Glutamatergic neuron (in vitro differentiated cells): ENCODE results near the gene GFOD1. TPM values are rescaled to one million over a fixed set of nuclear protein-coding genes. Genes with fewer than 3 reads are reported as not detected.

ENCODE experiments used
- DNase-seq: peaks from one replicate; pipeline ENCODE4 v3.0.0; 2022
- H3K27ac Mint-ChIP-seq: one replicate; pipeline ENCODE4 v1.8.0; 2020; ENCODE audit warnings: mild to moderate bottlenecking, mixed read lengths, inconsistent platforms; ENCODE audit not compliant: unreplicated experiment
- H3K27me3 Mint-ChIP-seq: one replicate; pipeline ENCODE4 v1.8.0; 2020; ENCODE audit warnings: mild to moderate bottlenecking, moderate library complexity, mixed read lengths, inconsistent platforms; ENCODE audit not compliant: unreplicated experiment
- H3K36me3 Mint-ChIP-seq: one replicate; pipeline ENCODE4 v1.8.0; 2020; ENCODE audit warnings: mild to moderate bottlenecking, mixed read lengths, inconsistent platforms; ENCODE audit not compliant: unreplicated experiment
- H3K4me1 Mint-ChIP-seq: one replicate; pipeline ENCODE4 v1.8.0; 2020; ENCODE audit warnings: mild to moderate bottlenecking, low read depth, mixed read lengths, inconsistent platforms; ENCODE audit not compliant: unreplicated experiment
- H3K4me3 Mint-ChIP-seq: one replicate; pipeline ENCODE4 v1.8.0; 2020; ENCODE audit warnings: mild to moderate bottlenecking, mixed read lengths, inconsistent platforms; ENCODE audit not compliant: unreplicated experiment
- H3K9me3 Mint-ChIP-seq: one replicate; pipeline ENCODE4 v1.8.0; 2020; ENCODE audit warnings: mild to moderate bottlenecking, moderate library complexity, mixed read lengths, inconsistent platforms; ENCODE audit not compliant: unreplicated experiment
- total RNA-seq: library from RNA; stranded (reverse); fragmentation: NEBNext Ultra II Directional; extraction: Animal tissue kit (Norgen Biotek cat#: 25700); gene quantifications from one replicate; pipeline ENCODE4 v1.2.1, GENCODE V29; 2021; ENCODE audit not compliant: unreplicated experiment
- TF ChIP-seq, protein P1 (sequence below): fragments of 200-600 bp; sonication (generic); IDR thresholded peaks from one replicate; pipeline ENCODE4 v1.5.0; 2021; ENCODE audit not compliant: partially characterized antibody, unreplicated experiment

The GFOD1 gene
- total RNA-seq, 1 donor from 2014 or later: 4.1 TPM

DNA sequence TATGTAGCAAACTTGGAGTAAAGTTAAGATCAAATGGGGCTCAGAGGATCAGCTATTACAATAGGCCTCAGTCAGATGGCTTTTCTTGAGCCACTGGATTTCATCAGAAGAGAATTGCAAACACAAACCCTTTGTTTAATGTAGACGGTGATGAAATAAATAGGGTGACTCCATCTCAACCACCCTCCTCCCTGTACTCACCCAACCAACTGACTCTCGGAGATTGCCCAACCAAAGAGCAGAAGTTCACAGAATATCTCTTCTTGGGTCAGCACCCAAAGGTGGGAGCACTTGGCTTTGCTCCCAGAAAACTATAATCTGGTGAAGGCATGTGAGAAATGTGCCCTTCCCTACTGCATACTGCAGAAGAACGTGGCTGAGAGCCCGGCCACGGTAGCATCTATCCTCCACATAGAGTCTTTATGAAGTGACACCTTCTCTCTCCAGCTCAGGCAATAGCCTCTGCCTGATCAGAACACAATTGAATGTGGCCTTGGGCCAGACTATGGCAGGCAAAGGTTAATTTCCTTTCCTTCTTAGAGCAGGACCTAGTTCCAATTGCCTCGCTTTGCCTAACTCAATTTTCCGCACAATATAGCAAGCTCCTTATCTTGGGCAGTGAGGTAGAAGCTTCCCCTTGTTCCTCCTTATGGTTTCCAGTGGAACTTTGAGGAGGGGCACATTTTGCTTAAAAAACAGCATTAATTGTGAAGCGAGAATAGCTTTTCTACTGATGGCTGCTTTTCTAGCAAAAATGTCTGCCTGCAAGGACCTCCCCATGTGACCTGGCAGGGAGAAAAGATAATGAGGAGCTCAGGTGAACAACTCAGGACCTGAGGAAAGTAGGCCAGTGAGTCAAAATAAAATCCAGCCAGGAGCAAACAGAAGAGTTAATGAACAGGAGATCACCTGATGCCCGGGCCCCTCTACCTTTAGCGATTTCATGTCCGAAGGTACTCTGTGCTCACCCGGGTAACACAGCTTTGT is 79.4 kb downstream of the GFOD1 start:
- Mint-ChIP-seq H3K4me3 (no peak overlapping the region), H3K9me3 (no peaks in the 10 kb centered on the region), H3K27me3 (no peaks in the 10 kb centered on the region), H3K27ac (no peak overlapping the region), H3K36me3 (no peaks in the 10 kb centered on the region), H3K4me1 (peaks cover 18% of the 10 kb centered on the region)
- TF ChIP-seq, protein P1, sequence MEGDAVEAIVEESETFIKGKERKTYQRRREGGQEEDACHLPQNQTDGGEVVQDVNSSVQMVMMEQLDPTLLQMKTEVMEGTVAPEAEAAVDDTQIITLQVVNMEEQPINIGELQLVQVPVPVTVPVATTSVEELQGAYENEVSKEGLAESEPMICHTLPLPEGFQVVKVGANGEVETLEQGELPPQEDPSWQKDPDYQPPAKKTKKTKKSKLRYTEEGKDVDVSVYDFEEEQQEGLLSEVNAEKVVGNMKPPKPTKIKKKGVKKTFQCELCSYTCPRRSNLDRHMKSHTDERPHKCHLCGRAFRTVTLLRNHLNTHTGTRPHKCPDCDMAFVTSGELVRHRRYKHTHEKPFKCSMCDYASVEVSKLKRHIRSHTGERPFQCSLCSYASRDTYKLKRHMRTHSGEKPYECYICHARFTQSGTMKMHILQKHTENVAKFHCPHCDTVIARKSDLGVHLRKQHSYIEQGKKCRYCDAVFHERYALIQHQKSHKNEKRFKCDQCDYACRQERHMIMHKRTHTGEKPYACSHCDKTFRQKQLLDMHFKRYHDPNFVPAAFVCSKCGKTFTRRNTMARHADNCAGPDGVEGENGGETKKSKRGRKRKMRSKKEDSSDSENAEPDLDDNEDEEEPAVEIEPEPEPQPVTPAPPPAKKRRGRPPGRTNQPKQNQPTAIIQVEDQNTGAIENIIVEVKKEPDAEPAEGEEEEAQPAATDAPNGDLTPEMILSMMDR: no peak
- no peak for DNase-seq

DNA sequence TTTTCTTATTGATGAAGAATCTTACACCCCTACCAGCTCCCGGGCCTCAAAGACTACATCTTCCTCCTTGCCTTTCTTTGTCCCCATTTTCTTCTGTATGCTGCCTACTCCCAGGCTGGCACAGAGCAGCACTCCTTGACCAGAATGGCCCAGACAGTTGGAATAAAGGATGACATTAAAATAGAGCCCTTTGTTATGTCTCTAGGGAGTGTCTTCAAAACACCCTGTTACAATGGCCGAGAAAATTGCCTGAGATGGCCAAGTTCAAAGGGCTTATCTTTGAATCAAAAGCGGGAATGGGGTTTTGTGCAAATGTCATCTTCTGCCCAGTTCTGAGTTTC is 80.1 kb downstream of the GFOD1 start:
- Mint-ChIP-seq H3K27ac (no peak overlapping the region), H3K9me3 (no peaks in the 10 kb centered on the region), H3K4me3 (no peak overlapping the region), H3K36me3 (no peaks in the 10 kb centered on the region), H3K27me3 (no peaks in the 10 kb centered on the region), H3K4me1 (peaks cover 14% of the 10 kb centered on the region)
- TF ChIP-seq, protein P1: no peak
- DNase-seq: no peak

DNA sequence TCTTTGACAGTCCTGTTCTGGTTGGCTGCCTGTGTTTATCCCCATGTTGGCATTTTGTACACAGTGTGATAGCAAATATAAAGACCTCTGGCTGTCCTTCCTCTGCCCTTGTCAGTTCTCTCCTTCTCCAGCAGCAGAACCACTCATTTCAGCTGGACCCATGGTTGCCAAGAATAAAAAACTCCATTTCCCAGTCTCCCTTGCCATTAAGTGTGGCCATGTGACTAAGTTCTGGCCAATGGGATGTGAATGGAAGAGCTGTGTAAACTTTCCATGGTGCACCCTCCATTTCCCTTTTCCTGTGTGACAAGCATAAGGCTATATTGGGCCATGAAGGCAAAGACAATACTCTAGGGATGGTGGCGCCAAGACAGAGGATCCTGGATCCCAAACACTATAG is 80.6 kb downstream of the GFOD1 start:
- Mint-ChIP-seq H3K4me3 (no peak overlapping the region), H3K9me3 (no peaks in the 10 kb centered on the region), H3K4me1 (peaks cover 14% of the 10 kb centered on the region)

DNA sequence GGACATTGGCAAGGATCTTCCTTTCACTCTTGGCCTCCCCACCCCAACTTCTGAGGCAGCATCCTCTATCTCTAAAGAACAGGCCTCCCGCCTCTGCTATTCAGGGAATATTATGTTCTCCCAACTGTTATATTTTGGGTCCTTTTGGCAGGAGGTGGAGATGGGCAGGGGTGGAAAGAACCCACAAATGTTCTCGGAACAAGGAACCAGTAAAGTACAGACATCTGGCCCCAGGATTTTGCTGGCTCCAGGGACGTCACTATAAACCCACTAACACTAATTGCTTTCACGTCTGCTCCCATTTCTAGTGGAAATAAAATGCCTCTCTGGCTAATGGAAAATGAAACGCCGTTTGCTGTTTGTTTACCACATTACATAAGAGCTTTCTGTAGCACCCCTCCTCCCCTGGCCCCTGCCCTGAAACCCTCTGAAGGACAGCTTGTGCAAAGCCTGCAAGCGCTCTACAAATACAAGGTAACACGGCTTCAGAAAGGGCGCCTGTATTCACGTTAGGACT is 81.4 kb downstream of the GFOD1 start:
- H3K36me3 Mint-ChIP-seq: no peaks in the 10 kb centered on the region
- no peak for DNase-seq
- peak overlapping the region; percentile 45 for H3K27ac Mint-ChIP-seq
- no peaks in the 10 kb centered on the region for H3K27me3 Mint-ChIP-seq
- H3K4me3 Mint-ChIP-seq: peak overlapping the region; percentile 35
- no peaks in the 10 kb centered on the region for H3K9me3 Mint-ChIP-seq
- TF ChIP-seq, protein P1: no peak
- peaks cover 14% of the 10 kb centered on the region for H3K4me1 Mint-ChIP-seq

More for the DNA sequence above, 80.6 kb downstream of the GFOD1 start:
- no peaks in the 10 kb centered on the region for H3K27me3 Mint-ChIP-seq
- H3K36me3 Mint-ChIP-seq: no peaks in the 10 kb centered on the region
- peak overlapping the region; percentile 3 for H3K27ac Mint-ChIP-seq
- DNase-seq: no peak
- TF ChIP-seq, protein P1: no peak

DNA sequence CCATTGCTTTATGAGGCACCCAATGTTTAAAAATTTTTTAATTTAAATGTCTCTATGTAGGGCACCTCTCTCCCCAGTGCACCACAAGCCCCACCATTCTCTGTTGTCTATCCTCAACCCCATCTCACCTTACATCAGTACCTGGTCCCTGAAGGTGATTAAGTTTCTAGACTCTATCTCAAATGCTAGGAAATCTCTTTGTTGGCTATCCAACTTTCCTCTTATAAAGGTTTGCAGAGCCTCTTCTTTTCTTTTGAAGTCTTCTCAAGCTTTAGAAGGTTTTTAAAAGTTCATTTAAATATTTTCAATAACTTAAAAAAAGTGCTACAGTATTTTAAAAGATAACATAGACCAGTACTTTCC is 82.5 kb downstream of the GFOD1 start:
- Mint-ChIP-seq H3K27me3 (no peaks in the 10 kb centered on the region), H3K4me3 (no peak overlapping the region), H3K27ac (no peak overlapping the region), H3K36me3 (no peaks in the 10 kb centered on the region), H3K4me1 (peaks cover 14% of the 10 kb centered on the region), H3K9me3 (no peaks in the 10 kb centered on the region)
- DNase-seq: no peak
- TF ChIP-seq, protein P1: no peak
